HCT116 (cell line): Measurements from ENCODE around the gene IGF2.

Experiments used
- CBX3 ChIP-seq: IDR thresholded peaks from 2 replicates; pipeline ENCODE4 v1.6.1; 2012; ENCODE audit warnings: low read depth
- EZH2 ChIP-seq: fragments of 200-600 bp; sonication (generic); IDR thresholded peaks from 2 replicates; pipeline ENCODE4 v1.6.1; 2017; ENCODE audit warnings: antibody characterized with exemption, mixed run types
- JUND ChIP-seq: IDR thresholded peaks from 2 replicates; pipeline ENCODE4 v1.6.1; 2012
- POLR2AphosphoS5 ChIP-seq: IDR thresholded peaks from 2 replicates; pipeline ENCODE4 v1.6.1; 2011; ENCODE audit warnings: mild to moderate bottlenecking, low read depth, low read length, moderate library complexity
- TCF7L2 ChIP-seq: IDR thresholded peaks from 2 replicates; pipeline ENCODE4 v1.7.0; 2011; ENCODE audit warnings: borderline replicate concordance, inconsistent platforms; ENCODE audit not compliant: insufficient read depth, insufficient read length; ENCODE audit errors: extremely low read depth
- TF ChIP-seq, protein P1 (sequence below), 3 experiments: fragments of 200-600 bp in 1 of 3; sonication (generic) in 1 of 3; IDR thresholded peaks in 2 of 3; conservative IDR thresholded peaks in 1 of 3; 2 replicates each; pipeline ENCODE4 v1.5.1; 2012 to 2017; ENCODE audit warnings: low read depth in 2 of 3, low read length in 2 of 3, antibody characterized with exemption in 1 of 3, borderline replicate concordance in 1 of 3, control low read depth in 1 of 3, mild to moderate bottlenecking in 1 of 3, mixed read lengths in 1 of 3, mixed run types in 1 of 3, moderate library complexity in 1 of 3; ENCODE audit not compliant: insufficient read depth in 1 of 3

- TF ChIP-seq, protein P1, sequence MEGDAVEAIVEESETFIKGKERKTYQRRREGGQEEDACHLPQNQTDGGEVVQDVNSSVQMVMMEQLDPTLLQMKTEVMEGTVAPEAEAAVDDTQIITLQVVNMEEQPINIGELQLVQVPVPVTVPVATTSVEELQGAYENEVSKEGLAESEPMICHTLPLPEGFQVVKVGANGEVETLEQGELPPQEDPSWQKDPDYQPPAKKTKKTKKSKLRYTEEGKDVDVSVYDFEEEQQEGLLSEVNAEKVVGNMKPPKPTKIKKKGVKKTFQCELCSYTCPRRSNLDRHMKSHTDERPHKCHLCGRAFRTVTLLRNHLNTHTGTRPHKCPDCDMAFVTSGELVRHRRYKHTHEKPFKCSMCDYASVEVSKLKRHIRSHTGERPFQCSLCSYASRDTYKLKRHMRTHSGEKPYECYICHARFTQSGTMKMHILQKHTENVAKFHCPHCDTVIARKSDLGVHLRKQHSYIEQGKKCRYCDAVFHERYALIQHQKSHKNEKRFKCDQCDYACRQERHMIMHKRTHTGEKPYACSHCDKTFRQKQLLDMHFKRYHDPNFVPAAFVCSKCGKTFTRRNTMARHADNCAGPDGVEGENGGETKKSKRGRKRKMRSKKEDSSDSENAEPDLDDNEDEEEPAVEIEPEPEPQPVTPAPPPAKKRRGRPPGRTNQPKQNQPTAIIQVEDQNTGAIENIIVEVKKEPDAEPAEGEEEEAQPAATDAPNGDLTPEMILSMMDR (IDR thresholded peaks at IDR 0.05 in 2 of 3, conservative IDR thresholded peaks at IDR 0.05 in 1 of 3; ENCODE audit: borderline replicate concordance in 1 of 3, insufficient read depth in 1 of 3, low read depth in 2 of 3, low read length in 2 of 3) = no peak
- TF ChIP-seq POLR2AphosphoS5 = no peak
- TF ChIP-seq TCF7L2 = no peak
- no peak for TF ChIP-seq CBX3
- no peak for TF ChIP-seq JUND
- no peak for TF ChIP-seq EZH2
Measured at GRCh38 chr11:2110521-2110920, 28.7 kb downstream of the IGF2 start.
